NCI-H1694 treated with DMSO at 0.1 percent for 48 hours (cell line): ENCODE measurements around the gene COL15A1.

Experiments
- DNase-seq: peaks from one replicate; lab custom pipeline; 2025; lab: John Stamatoyannopoulos, UW

COL15A1 gene

GRCh38 chr9:99108131-99108530 is 164.4 kb downstream of the COL15A1 start:
- DNase-seq: no peak

- DNase-seq: peak; percentile 46
These were observed 165.8 kb downstream of the COL15A1 start for GRCh38 chr9:99109522-99109921.

GRCh38 chr9:99112750-99113413 is 169.2 kb downstream of the COL15A1 start:
- no peak for DNase-seq

- DNase-seq: no peak
These were observed 169.8 kb downstream of the COL15A1 start for GRCh38 chr9:99113414-99114048.

GRCh38 chr9:99114049-99114440 is 170.3 kb downstream of the COL15A1 start:
- DNase-seq: no peak

GRCh38 chr9:99114846-99115500 is 171.3 kb downstream of the COL15A1 start:
- no peak for DNase-seq

- DNase-seq: no peak
These were observed 172.3 kb downstream of the COL15A1 start for GRCh38 chr9:99116003-99116411.

GRCh38 chr9:99118782-99119466 is 175.2 kb downstream of the COL15A1 start:
- no peak for DNase-seq

GRCh38 chr9:99119976-99120655 is 176.4 kb downstream of the COL15A1 start:
- DNase-seq: no peak
